ENCODE results near the gene IL21R.

DNA sequence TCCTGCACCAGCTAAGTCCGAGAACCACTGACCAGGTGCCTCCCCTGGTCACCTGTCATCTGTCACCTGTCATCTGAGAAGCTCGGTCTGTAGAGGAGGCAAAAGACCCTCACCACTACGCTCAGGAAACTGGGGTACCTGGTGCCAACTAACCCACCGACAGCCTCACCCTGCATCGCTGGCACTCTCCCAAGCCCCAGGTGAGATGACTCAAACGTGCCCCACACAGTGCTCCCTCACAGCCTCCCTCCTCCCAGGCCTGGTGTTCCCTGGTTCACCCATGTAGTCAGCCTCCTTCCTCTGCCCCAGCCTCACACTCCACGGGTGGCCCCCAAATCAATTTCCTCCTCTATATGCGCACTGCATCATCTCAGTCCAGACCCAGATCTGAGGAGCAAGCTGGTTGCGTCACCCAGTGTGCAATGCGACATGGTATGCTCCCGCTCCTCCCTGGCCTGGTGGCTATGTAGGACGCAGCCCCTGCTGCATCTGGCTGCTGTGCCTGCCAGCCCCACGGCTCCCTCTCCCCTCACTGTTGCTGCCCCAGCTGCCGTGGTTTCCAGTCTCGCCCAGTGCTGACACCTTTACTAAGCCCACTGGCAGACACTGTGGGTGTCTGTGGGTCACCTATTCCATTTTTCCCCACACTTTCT, 79.4 kb downstream of the IL21R start:
- TF ChIP-seq, protein P1, sequence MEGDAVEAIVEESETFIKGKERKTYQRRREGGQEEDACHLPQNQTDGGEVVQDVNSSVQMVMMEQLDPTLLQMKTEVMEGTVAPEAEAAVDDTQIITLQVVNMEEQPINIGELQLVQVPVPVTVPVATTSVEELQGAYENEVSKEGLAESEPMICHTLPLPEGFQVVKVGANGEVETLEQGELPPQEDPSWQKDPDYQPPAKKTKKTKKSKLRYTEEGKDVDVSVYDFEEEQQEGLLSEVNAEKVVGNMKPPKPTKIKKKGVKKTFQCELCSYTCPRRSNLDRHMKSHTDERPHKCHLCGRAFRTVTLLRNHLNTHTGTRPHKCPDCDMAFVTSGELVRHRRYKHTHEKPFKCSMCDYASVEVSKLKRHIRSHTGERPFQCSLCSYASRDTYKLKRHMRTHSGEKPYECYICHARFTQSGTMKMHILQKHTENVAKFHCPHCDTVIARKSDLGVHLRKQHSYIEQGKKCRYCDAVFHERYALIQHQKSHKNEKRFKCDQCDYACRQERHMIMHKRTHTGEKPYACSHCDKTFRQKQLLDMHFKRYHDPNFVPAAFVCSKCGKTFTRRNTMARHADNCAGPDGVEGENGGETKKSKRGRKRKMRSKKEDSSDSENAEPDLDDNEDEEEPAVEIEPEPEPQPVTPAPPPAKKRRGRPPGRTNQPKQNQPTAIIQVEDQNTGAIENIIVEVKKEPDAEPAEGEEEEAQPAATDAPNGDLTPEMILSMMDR (IDR thresholded peaks at IDR 0.05; ENCODE audit: low read length) = no peak
- no peak for TF ChIP-seq EZH2phosphoT487 (IDR thresholded peaks at IDR 0.05; ENCODE audit: low read length)
- no peak for TF ChIP-seq EZH2 (optimal IDR thresholded peaks at IDR 0.05; ENCODE audit: low read depth, low read length)

All from MM.1S (cell line).